K562 (cell line): ENCODE data around the gene TBX10. TPM values are rescaled to one million over a fixed set of nuclear protein-coding genes. Genes with fewer than 3 reads are reported as not detected.

Experiments used
- BACH1 ChIP-seq: fragments of 200-800 bp; sonication (Bioruptor generic); IDR thresholded peaks from 2 replicates; pipeline ENCODE4 v1.6.1; 2016; ENCODE audit warnings: missing genetic modification characterization, missing compliant biosample characterization
- ETS2 ChIP-seq: IDR thresholded peaks from 2 replicates; pipeline ENCODE4 v1.6.1; 2016; ENCODE audit warnings: borderline replicate concordance, missing genetic modification characterization, mild to moderate bottlenecking, moderate library complexity, missing compliant biosample characterization; ENCODE audit not compliant: poor library complexity, severe bottlenecking
- MXI1 ChIP-seq: IDR thresholded peaks from 2 replicates; pipeline ENCODE4 v1.6.1; 2011; ENCODE audit warnings: low read depth, mild to moderate bottlenecking, improper control_type of control experiment, low read length
- MYNN ChIP-seq, 2 experiments: sonication (generic); formaldehyde crosslinking in 1 of 2; IDR thresholded peaks; 2 replicates each; pipeline versions ENCODE4 v1.5.0 to v1.6.1; 2016 to 2020; ENCODE audit warnings: antibody characterized with exemption in 1 of 2, missing genetic modification reagents in 1 of 2
- PHTF2 ChIP-seq: fragments of 250-450 bp; sonication (Bioruptor Pico); IDR thresholded peaks from 2 replicates; pipeline ENCODE4 v1.5.0; 2021; ENCODE audit warnings: mild to moderate bottlenecking
- U2AF1 ChIP-seq: fragments of 200-400 bp; formaldehyde crosslinking; optimal IDR thresholded peaks from 2 replicates; pipeline ENCODE3; 2017; ENCODE audit warnings: mild to moderate bottlenecking, low read depth, low read length, moderate library complexity
- ZNF778 ChIP-seq: fragments of 450-650 bp; formaldehyde crosslinking; IDR thresholded peaks from 2 replicates; pipeline ENCODE4 v1.4.0; 2020; ENCODE audit warnings: mild to moderate bottlenecking, moderate library complexity
- polyA plus RNA-seq, 8 experiments: library from polyadenylated mRNA; depleted of rRNA in 4 of 8; stranded (reverse) in 5 of 8; unstranded in 3 of 8; fragments of >200 nt; fragmentation: Nextera tagmentation in 2 of 8; fragmentation: Illumina TruSeq in 1 of 8; extraction: Ambion mirVana in 2 of 8; extraction: Trizol in 1 of 8; gene quantifications; 2 replicates each; pipeline versions ENCODE4 v1.2.1 to v1.2.3, GENCODE V29; 2011 to 2014; ENCODE audit warnings: inconsistent platforms in 1 of 8, missing spikeins in 1 of 8
- total RNA-seq, 7 experiments: library from RNA; depleted of rRNA in 6 of 7; stranded (reverse); fragments of >200 nt in 6 of 7; fragmentation: Illumina TruSeq in 2 of 7; extraction: Trizol in 2 of 7; gene quantifications; 2 replicates each; pipeline versions ENCODE4 v1.2.1 to v1.2.3, GENCODE V29; 2011 to 2021; ENCODE audit warnings: low replicate concordance in 1 of 7
- TF ChIP-seq, protein P1 (sequence below): fragments of 250-450 bp; sonication (Bioruptor Pico); IDR thresholded peaks from 2 replicates; pipeline ENCODE4 v1.5.0; 2020; ENCODE audit warnings: mild to moderate bottlenecking
- TF ChIP-seq, protein P2 (sequence below): IDR thresholded peaks from 3 replicates; pipeline ENCODE4 v1.6.1; 2011; ENCODE audit warnings: borderline replicate concordance, mild to moderate bottlenecking, moderate library complexity; ENCODE audit not compliant: insufficient read length; ENCODE audit errors: extremely low read depth
- TF ChIP-seq, protein P3 (sequence below): fragments of 450-650 bp; IDR thresholded peaks from one replicate; pipeline ENCODE4 v1.6.1; 2018; ENCODE audit warnings: mild to moderate bottlenecking, moderate library complexity; ENCODE audit not compliant: partially characterized antibody
- TF ChIP-seq, protein P4 (sequence below): sonication (generic); formaldehyde crosslinking; IDR thresholded peaks from 2 replicates; pipeline ENCODE4 v1.8.1; 2023; ENCODE audit warnings: mild to moderate bottlenecking, missing genetic modification reagents
- TF ChIP-seq, protein P5 (sequence below): fragments of 250-450 bp; sonication (Bioruptor Pico); IDR thresholded peaks from 2 replicates; pipeline ENCODE4 v1.5.0; 2022; ENCODE audit warnings: mild to moderate bottlenecking
- TF ChIP-seq, protein P6 (sequence below): sonication (generic); formaldehyde crosslinking; IDR thresholded peaks from 2 replicates; pipeline ENCODE4 v1.8.0; 2023; ENCODE audit warnings: mild to moderate bottlenecking, missing genetic modification reagents

Gene TBX10
- total and polyA plus RNA-seq, 9 of the 15 experiments (the other 6 are each of a cell fraction or from before 2014, with no cell fraction given): not detected

DNA sequence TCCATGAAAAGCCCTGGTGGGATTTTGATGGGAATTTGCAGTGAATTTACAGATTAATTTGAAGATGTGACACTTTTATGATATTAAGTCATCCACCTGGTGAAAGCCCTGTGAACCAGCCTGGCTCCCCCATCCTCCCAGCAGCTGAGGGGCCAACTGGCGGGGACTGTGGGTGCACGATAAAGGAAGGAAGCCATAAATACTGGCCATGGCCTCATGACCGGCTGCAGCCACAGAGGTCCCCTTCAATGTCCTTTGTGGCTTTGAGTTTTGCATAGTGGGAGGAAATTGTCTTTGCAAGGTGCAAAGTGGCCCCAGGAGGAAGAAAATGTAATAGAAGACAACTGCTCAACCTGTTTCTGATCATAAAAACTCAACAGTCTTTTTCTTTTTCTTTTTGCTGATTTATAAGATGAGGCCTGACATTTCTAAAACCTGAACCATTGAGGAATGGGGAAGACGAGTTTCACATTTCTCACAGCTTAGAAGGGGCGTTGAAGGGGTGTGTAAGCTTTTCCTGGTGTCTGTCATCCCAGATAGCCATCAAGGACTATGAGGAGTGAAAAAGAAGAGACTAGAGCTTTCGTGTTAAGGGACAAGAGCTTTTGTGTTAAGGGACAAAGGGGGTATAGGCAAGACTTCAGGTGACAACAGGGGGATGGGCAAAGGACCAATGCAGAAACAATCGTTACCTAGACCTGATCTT is 39.1 kb downstream of the TBX10 start (continued):
- TF ChIP-seq, protein P1, sequence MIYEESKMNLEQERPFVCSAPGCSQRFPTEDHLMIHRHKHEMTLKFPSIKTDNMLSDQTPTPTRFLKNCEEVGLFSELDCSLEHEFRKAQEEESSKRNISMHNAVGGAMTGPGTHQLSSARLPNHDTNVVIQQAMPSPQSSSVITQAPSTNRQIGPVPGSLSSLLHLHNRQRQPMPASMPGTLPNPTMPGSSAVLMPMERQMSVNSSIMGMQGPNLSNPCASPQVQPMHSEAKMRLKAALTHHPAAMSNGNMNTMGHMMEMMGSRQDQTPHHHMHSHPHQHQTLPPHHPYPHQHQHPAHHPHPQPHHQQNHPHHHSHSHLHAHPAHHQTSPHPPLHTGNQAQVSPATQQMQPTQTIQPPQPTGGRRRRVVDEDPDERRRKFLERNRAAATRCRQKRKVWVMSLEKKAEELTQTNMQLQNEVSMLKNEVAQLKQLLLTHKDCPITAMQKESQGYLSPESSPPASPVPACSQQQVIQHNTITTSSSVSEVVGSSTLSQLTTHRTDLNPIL: no peak
- TF ChIP-seq MXI1 (no peak), ETS2 (tag) (no peak), MYNN (IDR thresholded peaks at IDR 0.05) (no peak), MYNN (CRISPR knock-in tag; IDR thresholded peaks at IDR 0.05) (no peak), U2AF1 (no peak), BACH1 (tag) (no peak), PHTF2 (CRISPR knock-in tag) (no peak), ZNF778 (no peak)
- TF ChIP-seq, protein P2, sequence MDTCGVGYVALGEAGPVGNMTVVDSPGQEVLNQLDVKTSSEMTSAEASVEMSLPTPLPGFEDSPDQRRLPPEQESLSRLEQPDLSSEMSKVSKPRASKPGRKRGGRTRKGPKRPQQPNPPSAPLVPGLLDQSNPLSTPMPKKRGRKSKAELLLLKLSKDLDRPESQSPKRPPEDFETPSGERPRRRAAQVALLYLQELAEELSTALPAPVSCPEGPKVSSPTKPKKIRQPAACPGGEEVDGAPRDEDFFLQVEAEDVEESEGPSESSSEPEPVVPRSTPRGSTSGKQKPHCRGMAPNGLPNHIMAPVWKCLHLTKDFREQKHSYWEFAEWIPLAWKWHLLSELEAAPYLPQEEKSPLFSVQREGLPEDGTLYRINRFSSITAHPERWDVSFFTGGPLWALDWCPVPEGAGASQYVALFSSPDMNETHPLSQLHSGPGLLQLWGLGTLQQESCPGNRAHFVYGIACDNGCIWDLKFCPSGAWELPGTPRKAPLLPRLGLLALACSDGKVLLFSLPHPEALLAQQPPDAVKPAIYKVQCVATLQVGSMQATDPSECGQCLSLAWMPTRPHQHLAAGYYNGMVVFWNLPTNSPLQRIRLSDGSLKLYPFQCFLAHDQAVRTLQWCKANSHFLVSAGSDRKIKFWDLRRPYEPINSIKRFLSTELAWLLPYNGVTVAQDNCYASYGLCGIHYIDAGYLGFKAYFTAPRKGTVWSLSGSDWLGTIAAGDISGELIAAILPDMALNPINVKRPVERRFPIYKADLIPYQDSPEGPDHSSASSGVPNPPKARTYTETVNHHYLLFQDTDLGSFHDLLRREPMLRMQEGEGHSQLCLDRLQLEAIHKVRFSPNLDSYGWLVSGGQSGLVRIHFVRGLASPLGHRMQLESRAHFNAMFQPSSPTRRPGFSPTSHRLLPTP: no peak
- TF ChIP-seq, protein P3, sequence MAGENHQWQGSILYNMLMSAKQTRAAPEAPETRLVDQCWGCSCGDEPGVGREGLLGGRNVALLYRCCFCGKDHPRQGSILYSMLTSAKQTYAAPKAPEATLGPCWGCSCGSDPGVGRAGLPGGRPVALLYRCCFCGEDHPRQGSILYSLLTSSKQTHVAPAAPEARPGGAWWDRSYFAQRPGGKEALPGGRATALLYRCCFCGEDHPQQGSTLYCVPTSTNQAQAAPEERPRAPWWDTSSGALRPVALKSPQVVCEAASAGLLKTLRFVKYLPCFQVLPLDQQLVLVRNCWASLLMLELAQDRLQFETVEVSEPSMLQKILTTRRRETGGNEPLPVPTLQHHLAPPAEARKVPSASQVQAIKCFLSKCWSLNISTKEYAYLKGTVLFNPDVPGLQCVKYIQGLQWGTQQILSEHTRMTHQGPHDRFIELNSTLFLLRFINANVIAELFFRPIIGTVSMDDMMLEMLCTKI: no peak
- TF ChIP-seq, protein P4, sequence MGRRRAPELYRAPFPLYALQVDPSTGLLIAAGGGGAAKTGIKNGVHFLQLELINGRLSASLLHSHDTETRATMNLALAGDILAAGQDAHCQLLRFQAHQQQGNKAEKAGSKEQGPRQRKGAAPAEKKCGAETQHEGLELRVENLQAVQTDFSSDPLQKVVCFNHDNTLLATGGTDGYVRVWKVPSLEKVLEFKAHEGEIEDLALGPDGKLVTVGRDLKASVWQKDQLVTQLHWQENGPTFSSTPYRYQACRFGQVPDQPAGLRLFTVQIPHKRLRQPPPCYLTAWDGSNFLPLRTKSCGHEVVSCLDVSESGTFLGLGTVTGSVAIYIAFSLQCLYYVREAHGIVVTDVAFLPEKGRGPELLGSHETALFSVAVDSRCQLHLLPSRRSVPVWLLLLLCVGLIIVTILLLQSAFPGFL (CRISPR knock-in tag): no peak
- TF ChIP-seq, protein P5, sequence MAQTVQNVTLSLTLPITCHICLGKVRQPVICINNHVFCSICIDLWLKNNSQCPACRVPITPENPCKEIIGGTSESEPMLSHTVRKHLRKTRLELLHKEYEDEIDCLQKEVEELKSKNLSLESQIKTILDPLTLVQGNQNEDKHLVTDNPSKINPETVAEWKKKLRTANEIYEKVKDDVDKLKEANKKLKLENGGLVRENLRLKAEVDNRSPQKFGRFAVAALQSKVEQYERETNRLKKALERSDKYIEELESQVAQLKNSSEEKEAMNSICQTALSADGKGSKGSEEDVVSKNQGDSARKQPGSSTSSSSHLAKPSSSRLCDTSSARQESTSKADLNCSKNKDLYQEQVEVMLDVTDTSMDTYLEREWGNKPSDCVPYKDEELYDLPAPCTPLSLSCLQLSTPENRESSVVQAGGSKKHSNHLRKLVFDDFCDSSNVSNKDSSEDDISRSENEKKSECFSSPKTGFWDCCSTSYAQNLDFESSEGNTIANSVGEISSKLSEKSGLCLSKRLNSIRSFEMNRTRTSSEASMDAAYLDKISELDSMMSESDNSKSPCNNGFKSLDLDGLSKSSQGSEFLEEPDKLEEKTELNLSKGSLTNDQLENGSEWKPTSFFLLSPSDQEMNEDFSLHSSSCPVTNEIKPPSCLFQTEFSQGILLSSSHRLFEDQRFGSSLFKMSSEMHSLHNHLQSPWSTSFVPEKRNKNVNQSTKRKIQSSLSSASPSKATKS: no peak
- TF ChIP-seq, protein P6, sequence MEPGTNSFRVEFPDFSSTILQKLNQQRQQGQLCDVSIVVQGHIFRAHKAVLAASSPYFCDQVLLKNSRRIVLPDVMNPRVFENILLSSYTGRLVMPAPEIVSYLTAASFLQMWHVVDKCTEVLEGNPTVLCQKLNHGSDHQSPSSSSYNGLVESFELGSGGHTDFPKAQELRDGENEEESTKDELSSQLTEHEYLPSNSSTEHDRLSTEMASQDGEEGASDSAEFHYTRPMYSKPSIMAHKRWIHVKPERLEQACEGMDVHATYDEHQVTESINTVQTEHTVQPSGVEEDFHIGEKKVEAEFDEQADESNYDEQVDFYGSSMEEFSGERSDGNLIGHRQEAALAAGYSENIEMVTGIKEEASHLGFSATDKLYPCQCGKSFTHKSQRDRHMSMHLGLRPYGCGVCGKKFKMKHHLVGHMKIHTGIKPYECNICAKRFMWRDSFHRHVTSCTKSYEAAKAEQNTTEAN (CRISPR knock-in tag): no peak
